Activated naive CD8-positive, alpha-beta T cell treated with anti-CD3 and anti-CD28 coated beads, Interleukin-2, amount 50 U/mL, for 24 hours (primary cell): Measurements from ENCODE around the gene AMHR2.
A peak's percentile ranks its signal among the peaks of the same experiment; 100 is the strongest.
"Not testable (repeated sequence)": the region's sequence is repeated elsewhere in the genome, so short reads cannot be mapped to it uniquely, and the experiment has no call there.

Experiments used
- ATAC-seq: fragments of 150-1000 bp; cut with Tn5 transposase; one replicate; pipeline ENCODE4 v1.10.0; 2021
- DNase-seq: peaks from one replicate; pipeline ENCODE4 v3.0.0; 2021
- H3K27ac Mint-ChIP-seq: one replicate; pipeline ENCODE4 v1.8.0; 2021; ENCODE audit warnings: mild to moderate bottlenecking, mixed read lengths
- H3K27me3 Mint-ChIP-seq: one replicate; pipeline ENCODE4 v1.8.0; 2021; ENCODE audit warnings: mixed read lengths
- H3K36me3 Mint-ChIP-seq: one replicate; pipeline ENCODE4 v1.8.0; 2021; ENCODE audit warnings: low read depth, mixed read lengths
- H3K4me1 Mint-ChIP-seq: one replicate; pipeline ENCODE4 v1.8.0; 2021; ENCODE audit warnings: mixed read lengths
- H3K4me3 Mint-ChIP-seq: one replicate; pipeline ENCODE4 v1.8.0; 2021; ENCODE audit warnings: mild to moderate bottlenecking, moderate library complexity, mixed read lengths
- H3K9me3 Mint-ChIP-seq: one replicate; pipeline ENCODE4 v1.8.0; 2021; ENCODE audit warnings: mixed read lengths

AMHR2 gene

GRCh38 chr12:53391724-53392123, 31.9 kb upstream of the AMHR2 start:
- ATAC-seq = no peak
- Mint-ChIP-seq H3K27me3 (no peaks in the 10 kb centered on the region), H3K36me3 (peaks cover 20% of the 10 kb centered on the region), H3K4me1 (peaks cover 47% of the 10 kb centered on the region), H3K4me3 (no peak overlapping the region), H3K9me3 (no peaks in the 10 kb centered on the region), H3K27ac (no peak overlapping the region)
- no peak for DNase-seq

GRCh38 chr12:53399896-53400295, 23.8 kb upstream of the AMHR2 start:
- DNase-seq (no peak), ATAC-seq (no peak)
- Mint-ChIP-seq H3K27me3 (no peaks in the 10 kb centered on the region), H3K36me3 (peaks cover 16% of the 10 kb centered on the region), H3K4me1 (peaks cover 17% of the 10 kb centered on the region), H3K4me3 (no peak overlapping the region), H3K27ac (no peak overlapping the region), H3K9me3 (no peaks in the 10 kb centered on the region)

GRCh38 chr12:53402351-53402750, 21.3 kb upstream of the AMHR2 start:
- H3K9me3 Mint-ChIP-seq, ATAC-seq, H3K27ac Mint-ChIP-seq, DNase-seq, H3K4me3 Mint-ChIP-seq, H3K27me3 Mint-ChIP-seq: not testable (repeated sequence)
- peaks cover 21% of the 10 kb centered on the region for H3K36me3 Mint-ChIP-seq
- H3K4me1 Mint-ChIP-seq = peaks cover 13% of the 10 kb centered on the region

- peaks cover 11% of the 10 kb centered on the region for H3K4me1 Mint-ChIP-seq
- no peak for DNase-seq
- H3K36me3 Mint-ChIP-seq = peaks cover 19% of the 10 kb centered on the region
- no peaks in the 10 kb centered on the region for H3K27me3 Mint-ChIP-seq
- H3K4me3 Mint-ChIP-seq = no peak overlapping the region
- H3K27ac Mint-ChIP-seq = peak overlapping the region; percentile 40
- H3K9me3 Mint-ChIP-seq = no peaks in the 10 kb centered on the region
- ATAC-seq = no peak
These were observed 20.8 kb upstream of the AMHR2 start for GRCh38 chr12:53402871-53403270.

GRCh38 chr12:53410951-53411350, 12.7 kb upstream of the AMHR2 start:
- ATAC-seq (no peak), DNase-seq (no peak)
- no peaks in the 10 kb centered on the region for H3K27me3 Mint-ChIP-seq
- H3K36me3 Mint-ChIP-seq = peaks cover 50% of the 10 kb centered on the region
- H3K4me3 Mint-ChIP-seq = no peak overlapping the region
- no peak overlapping the region for H3K27ac Mint-ChIP-seq
- H3K9me3 Mint-ChIP-seq = no peaks in the 10 kb centered on the region
- H3K4me1 Mint-ChIP-seq = peaks cover 38% of the 10 kb centered on the region

- peaks cover 62% of the 10 kb centered on the region for H3K4me1 Mint-ChIP-seq
- H3K4me3 Mint-ChIP-seq = no peak overlapping the region
- H3K9me3 Mint-ChIP-seq = no peaks in the 10 kb centered on the region
- no peak for DNase-seq
- no peak for ATAC-seq
- H3K27me3 Mint-ChIP-seq = no peaks in the 10 kb centered on the region
- peaks cover 44% of the 10 kb centered on the region for H3K36me3 Mint-ChIP-seq
- H3K27ac Mint-ChIP-seq = peak overlapping the region; percentile 76
These were observed 10.0 kb upstream of the AMHR2 start for GRCh38 chr12:53413485-53414204.

GRCh38 chr12:53414756-53415417, 8.8 kb upstream of the AMHR2 start:
- Mint-ChIP-seq H3K36me3 (peaks cover 35% of the 10 kb centered on the region), H3K27ac (peak overlapping the region; percentile 7), H3K27me3 (no peaks in the 10 kb centered on the region), H3K4me1 (peaks cover 71% of the 10 kb centered on the region), H3K9me3 (no peaks in the 10 kb centered on the region), H3K4me3 (no peak overlapping the region)
- ATAC-seq = no peak
- no peak for DNase-seq

- H3K27me3 Mint-ChIP-seq, DNase-seq, H3K27ac Mint-ChIP-seq, ATAC-seq, H3K4me3 Mint-ChIP-seq, H3K9me3 Mint-ChIP-seq: not testable (repeated sequence)
- H3K4me1 Mint-ChIP-seq = peaks cover 73% of the 10 kb centered on the region
- peaks cover 28% of the 10 kb centered on the region for H3K36me3 Mint-ChIP-seq
These were observed 7.8 kb upstream of the AMHR2 start for GRCh38 chr12:53415752-53416389.

- H3K27ac Mint-ChIP-seq = peak overlapping the region; percentile 81
- not testable (repeated sequence) for H3K9me3 Mint-ChIP-seq, H3K27me3 Mint-ChIP-seq
- H3K4me1 Mint-ChIP-seq = peaks cover 70% of the 10 kb centered on the region
- peak; percentile 7 for ATAC-seq
- H3K4me3 Mint-ChIP-seq = peak overlapping the region; percentile 40
- peaks cover 15% of the 10 kb centered on the region for H3K36me3 Mint-ChIP-seq
- peak; percentile 19 for DNase-seq
These were observed 6.3 kb upstream of the AMHR2 start for GRCh38 chr12:53417291-53417816.

- Mint-ChIP-seq H3K27me3 (no peaks in the 10 kb centered on the region), H3K4me3 (no peak overlapping the region), H3K27ac (peak overlapping the region; percentile 52), H3K4me1 (peaks cover 62% of the 10 kb centered on the region), H3K9me3 (no peaks in the 10 kb centered on the region), H3K36me3 (peaks cover 8% of the 10 kb centered on the region)
- no peak for DNase-seq
- no peak for ATAC-seq
These were observed 5.4 kb upstream of the AMHR2 start for GRCh38 chr12:53418221-53418620.

- H3K9me3 Mint-ChIP-seq = no peaks in the 10 kb centered on the region
- peaks cover 50% of the 10 kb centered on the region for H3K4me1 Mint-ChIP-seq
- no peaks in the 10 kb centered on the region for H3K27me3 Mint-ChIP-seq
- H3K36me3 Mint-ChIP-seq = peaks cover 3% of the 10 kb centered on the region
- no peak overlapping the region for H3K27ac Mint-ChIP-seq
- ATAC-seq = no peak
- DNase-seq = no peak
- no peak overlapping the region for H3K4me3 Mint-ChIP-seq
These were observed 3.9 kb upstream of the AMHR2 start for GRCh38 chr12:53419756-53420155.

GRCh38 chr12:53422247-53422646, 1.4 kb upstream of the AMHR2 start:
- H3K27me3 Mint-ChIP-seq, H3K9me3 Mint-ChIP-seq, DNase-seq, ATAC-seq, H3K27ac Mint-ChIP-seq, H3K4me3 Mint-ChIP-seq, H3K36me3 Mint-ChIP-seq: not testable (repeated sequence)
- peaks cover 31% of the 10 kb centered on the region for H3K4me1 Mint-ChIP-seq

- Mint-ChIP-seq H3K9me3 (no peaks in the 10 kb centered on the region), H3K4me3 (no peak overlapping the region), H3K27ac (no peak overlapping the region), H3K4me1 (peaks cover 24% of the 10 kb centered on the region), H3K27me3 (no peaks in the 10 kb centered on the region), H3K36me3 (no peaks in the 10 kb centered on the region)
- no peak for ATAC-seq
- DNase-seq = no peak
These were observed 1.2 kb downstream of the AMHR2 start for GRCh38 chr12:53424626-53425514.

- no peaks in the 10 kb centered on the region for H3K9me3 Mint-ChIP-seq
These were observed 2.0 kb downstream of the AMHR2 start for GRCh38 chr12:53425515-53426150.

More at GRCh38 chr12:53425515-53426150, 2.0 kb downstream of the AMHR2 start:
- DNase-seq = no peak
- H3K4me3 Mint-ChIP-seq = no peak overlapping the region
- H3K27me3 Mint-ChIP-seq = no peaks in the 10 kb centered on the region
- H3K4me1 Mint-ChIP-seq = peaks cover 23% of the 10 kb centered on the region
- ATAC-seq = no peak
- H3K27ac Mint-ChIP-seq = no peak overlapping the region
- no peaks in the 10 kb centered on the region for H3K36me3 Mint-ChIP-seq
